Fibroblast of skin of right quadriceps (primary cell): ENCODE measurements around the gene CHRDL2.

ENCODE experiments used
- DNase-seq: peaks from one replicate; pipeline ENCODE4 v3.0.0-alpha.2; 2013

The CHRDL2 gene

DNA sequence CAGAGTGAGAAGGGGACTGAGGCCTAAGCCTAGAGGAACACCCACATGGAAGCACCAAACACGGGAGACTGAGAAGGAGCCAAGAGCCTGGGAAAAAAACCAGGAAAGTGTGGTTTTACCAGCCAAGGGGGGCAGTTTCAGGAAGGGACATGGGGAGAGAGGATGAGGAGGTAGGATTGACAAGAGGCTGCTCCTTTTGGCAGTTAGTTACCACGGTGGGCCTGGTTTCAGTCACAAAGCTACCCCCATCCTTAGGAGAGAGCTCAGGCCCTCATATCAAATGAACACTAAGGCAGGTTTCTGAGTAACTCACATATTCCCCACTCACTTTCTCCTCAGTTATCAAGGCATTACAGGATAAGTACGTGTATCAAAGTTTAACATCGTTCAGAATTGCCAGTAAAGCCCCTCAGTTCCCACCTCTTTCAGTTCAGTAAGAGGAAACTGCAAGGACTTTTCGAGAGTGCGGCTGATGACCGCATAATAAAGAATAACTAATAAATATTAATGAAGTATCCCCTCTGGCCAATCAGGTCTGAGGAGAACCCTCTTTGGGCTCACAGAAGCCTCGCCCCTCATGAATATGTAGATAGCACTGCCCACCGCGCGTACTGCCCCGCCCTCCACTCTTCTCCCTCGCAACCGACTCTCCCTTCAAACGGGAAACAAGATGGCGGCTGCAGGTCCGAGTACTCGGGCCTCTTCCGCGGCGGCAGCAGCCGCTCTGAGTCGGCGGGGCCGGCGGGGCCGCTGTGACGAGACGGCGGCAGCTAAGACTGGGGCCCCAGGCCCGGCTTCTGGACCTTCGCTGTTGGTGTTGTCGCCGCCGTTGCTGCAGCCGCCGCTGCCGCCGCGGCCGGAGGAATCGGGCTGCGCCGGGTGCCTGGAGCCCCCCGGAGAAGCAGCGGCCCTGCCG is 17.2 kb upstream of the CHRDL2 start, which contains the start of gene RNF169:
RNF169 (plus strand) TSS at position 639 of the 916 bp plus-strand sequence; CDS start at position 671, 32 bp downstream.
- DNase-seq: peak; percentile 95

DNA sequence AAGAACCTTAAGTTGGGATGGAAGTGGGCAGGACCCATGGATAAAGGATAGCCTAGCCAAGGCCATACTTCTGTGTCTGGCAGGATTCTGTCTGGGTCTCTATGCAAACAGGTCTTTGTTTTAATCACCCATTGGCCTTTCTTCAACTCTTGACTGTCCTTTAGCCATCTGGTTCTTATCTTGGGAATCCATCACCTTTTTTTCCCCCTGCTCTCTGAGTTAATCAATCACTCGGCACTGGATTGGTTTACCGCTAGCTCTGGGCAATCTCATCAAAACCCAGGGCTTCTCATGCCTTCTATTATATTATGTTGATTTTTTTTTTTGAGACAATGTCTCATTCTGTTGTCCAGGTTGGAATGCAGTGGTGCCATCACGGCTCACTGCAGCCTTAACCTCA is 15.6 kb upstream of the CHRDL2 start:
- DNase-seq: no peak

DNA sequence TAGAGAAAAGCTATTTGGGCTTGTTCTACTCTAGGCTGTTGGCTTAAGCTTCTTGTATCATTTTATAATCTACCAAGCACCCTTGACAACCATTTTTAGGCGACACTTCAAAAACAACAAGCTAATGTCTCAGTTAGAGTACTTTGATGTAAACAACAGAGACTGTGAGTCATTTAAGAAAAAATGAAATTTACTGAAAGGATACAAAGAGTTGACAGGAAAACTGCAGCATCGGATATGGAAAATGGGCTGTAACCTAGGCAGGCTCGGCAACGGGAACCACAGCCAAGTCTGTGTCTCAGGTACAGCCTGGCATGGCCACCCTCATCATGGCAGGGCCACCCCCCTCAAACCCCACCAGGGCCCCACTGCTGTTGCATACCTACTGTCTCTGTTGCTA is 13.1 kb upstream of the CHRDL2 start:
- no peak for DNase-seq

DNA sequence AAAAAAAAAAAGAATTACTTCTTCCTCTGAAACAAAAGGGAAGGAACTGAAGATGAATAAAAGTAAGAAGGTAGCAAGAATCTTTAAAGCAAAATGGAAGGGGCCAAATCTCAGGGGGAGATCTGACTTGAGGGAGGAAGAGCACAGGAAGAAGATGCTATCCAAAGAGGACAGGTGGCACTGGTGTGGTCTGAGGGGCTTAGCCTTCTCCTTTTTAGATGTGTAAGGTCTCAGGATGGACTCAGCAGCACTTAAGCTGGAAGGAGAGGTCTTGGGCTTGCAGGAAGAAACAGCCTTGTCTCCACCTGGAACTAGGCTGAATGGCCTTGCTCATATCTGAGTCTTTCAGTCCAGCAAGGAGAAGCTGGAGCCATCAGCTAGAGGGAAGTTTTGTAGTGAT is 12.4 kb upstream of the CHRDL2 start:
- DNase-seq: no peak

DNA sequence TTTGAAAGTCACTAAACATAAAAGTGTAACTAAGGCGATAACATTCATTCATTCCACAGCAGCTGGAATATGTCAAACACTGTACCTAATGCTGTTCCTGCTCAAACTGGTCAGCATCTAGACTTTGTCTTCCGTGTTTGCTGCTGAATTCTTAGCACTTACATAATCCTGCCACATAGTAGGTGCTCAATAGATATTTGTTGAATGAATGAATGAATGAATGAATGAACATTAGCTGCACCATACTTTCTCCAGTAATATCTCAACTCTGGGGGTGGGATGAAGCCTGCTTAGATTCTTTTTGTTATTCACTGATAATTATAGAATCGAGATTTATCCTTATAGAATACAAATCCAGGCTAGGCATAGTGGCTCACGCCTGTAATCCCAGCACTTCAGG is 10.8 kb upstream of the CHRDL2 start:
- DNase-seq: no peak

DNA sequence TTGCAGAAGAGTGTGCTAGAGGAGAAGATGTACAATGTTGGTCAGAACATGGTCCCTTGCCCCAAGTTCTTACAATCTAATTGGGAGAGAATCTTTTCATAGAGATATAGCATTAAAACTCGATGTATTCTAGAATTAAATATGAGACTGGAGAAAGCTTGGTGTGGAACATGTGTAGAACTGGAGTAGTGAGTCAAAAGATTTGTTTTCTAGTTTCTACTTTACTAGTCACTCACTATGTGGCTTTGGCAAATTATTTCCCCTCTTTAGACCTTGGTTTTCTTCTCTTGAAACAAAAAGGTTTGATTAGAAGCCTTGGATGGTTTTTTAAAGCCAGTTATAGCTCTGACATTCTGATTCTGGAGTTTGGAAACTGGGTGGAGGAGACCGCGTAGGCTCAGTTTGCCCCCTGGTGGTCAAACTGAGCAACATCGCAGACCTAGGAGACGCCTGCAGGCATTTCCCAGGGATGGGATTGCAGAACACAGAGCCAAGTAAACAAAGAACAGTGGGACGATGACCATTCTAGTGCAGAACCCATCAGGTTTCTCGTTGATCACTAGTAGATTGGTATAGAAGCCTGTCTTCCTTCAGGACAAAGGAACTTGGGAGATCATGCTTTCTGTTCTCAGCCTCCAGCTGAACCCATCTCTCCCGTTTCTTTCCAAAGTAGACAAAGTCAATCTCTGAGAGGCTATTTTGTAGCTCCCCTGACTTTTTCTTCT is 8.5 kb upstream of the CHRDL2 start:
- peak; percentile 56 for DNase-seq

DNA sequence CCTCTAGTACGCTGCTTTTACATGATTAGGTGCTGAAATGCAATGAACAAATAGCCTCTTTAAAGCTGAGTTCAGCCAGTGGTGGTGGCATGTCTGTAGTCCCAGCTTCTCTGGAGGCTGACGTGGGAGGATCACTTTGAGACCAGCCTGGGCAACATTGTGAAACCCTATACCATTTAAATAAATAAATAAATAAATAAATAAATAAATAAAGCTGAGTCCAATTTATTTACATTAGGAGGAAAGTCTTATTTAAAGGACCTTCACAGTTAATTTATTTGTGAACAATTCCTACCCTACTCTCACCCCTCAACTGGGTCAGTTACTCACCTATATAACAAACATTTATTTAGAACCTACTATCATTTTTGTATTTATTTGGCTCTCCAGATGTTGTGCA is 4.8 kb upstream of the CHRDL2 start:
- no peak for DNase-seq

DNA sequence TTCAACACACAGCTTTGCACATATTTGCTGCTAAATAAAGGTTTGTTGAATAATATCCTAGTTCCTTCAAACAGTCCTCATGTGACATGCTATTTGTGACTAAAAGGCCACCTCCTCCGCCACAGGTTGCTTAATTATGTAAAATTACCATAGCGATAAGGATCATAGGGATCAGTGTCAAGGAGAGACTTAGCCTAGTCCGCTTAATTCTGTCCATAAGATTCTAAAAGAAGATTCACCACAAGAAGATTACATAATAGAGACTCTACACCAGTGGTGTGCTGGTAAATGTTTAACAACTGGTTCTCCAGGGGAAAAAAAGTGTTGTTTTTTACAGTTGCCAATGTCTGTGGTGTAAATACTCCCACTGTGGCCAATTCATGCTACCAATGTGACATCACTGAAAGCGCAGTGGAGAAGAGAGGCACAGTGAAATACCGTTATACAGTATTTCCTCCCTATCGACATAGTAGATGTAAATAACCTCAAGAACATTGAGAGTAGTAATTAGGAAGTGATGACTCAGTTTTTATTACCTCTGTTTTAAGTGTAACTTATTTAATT is 4.2 kb upstream of the CHRDL2 start:
- no peak for DNase-seq

DNA sequence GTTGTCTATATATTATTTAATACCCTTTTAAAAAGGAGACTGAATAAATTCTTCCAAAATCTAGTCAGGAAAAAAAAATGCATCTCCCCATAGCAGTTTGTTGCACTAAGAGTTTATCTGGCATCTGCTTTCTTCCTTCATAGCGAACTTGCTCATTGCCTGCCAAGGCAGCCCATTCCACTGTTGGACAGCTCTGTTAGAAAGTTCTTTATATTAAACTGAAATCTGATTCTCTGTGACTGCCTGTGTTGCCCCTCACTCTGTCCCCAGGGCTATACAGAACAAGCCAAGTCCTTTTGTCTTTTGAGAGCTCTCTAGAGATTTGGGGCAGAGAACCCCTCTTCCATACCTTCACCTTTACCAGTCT is 3.3 kb upstream of the CHRDL2 start:
- DNase-seq: no peak

DNA sequence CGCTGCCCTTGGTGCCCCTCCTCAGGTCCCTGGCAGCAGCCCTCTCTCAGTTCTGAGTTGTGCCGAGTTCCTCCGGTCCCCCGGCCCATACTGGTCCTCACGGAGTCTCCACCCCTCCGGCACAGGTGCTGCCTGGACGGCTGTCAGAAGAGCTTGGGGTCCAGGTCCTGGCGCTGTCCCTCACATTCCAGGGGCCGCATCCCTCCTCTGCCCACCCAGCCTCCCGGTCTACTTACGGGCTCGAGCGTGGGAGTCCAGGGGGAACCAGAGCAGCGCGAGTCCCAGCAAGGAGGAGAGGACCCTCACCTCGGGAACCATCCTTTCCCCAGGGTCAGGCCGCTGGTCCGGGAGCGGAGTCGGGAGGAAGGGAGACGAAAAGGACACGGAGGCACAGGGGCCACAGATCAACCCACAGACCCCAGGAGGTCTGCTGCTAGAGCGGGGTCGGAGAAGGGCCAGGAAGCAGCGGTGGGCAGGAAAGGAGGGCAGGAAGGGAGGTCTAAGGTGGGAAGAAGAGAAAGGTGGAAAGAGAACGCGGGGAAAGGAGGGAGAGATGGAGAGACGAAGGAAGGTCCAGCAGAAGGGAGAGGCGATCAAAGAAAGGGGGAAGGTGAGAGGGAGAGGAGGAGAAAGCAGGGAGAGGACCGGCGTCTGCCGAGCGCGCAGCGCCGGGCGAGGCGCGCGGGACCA is 510 bp downstream of the CHRDL2 start:
- DNase-seq: no peak

DNA sequence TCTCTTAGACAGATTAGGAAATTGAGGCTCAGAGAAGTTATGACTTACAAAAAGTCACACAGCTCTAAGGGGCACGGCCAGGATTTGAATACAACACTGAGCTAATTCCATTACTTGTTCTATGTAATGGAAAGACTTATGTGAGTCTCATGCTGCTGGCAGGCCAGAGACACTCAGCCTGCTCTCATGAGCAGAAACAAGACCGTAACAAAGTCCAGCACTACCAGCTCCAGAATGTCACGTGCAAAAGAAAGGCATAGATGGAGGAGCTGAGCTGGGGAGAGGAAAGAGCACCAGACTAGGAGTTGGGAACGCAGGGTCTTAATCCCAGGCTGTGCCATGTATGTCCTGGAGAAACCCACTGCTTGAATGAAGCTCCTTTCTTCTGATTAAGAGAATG is 1.8 kb downstream of the CHRDL2 start:
- no peak for DNase-seq

DNA sequence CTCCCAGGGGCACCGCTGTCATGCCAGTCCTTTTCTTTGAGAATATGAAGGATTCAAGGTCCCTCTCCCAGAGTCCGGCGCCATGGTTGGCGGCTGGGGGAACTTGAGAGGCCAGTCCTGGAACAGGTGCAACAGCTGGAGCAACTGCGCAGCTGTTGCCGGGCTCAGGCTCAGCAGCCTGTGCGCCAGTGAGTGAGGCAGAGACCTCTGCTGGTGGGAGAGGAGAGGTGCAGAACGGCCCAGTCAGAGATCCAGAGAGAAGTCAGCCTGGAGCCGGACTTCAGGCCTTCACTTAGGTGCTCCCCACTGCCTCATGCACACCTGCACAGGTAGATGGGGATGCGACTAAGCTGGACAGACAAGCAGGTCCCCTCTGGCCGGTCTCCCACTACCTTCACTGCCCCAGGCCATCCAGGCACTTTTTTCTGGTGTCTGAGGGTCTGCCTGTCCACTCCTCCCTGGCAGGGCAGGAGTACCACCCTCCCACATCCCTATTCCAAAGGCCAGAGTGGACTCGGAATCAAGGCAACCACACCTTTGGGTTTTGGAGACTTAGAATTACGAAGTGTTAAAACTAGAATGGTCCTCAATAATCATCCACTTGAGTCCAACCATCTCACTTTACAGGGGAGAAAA is 4.6 kb downstream of the CHRDL2 start:
- peak; percentile 57 for DNase-seq

DNA sequence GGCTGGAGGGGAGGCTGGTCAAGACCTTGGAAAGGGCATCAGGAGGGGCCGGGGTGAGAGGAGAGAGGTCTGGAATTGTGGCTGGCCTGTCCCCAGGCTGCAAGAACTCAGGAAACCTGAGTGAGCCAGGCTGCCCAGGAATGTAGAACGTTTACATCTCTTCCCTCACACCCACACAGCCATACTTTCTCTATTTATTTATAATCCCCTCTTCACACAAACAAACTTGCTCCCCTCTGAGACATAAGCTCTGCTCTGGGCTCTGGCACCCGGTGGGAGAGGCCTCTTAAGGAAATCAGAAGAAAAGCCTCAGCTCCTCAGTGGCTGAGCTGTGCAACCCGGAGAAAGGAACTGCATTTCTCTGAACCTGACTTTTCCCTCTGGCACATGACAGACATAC is 5.5 kb downstream of the CHRDL2 start:
- DNase-seq: no peak

DNA sequence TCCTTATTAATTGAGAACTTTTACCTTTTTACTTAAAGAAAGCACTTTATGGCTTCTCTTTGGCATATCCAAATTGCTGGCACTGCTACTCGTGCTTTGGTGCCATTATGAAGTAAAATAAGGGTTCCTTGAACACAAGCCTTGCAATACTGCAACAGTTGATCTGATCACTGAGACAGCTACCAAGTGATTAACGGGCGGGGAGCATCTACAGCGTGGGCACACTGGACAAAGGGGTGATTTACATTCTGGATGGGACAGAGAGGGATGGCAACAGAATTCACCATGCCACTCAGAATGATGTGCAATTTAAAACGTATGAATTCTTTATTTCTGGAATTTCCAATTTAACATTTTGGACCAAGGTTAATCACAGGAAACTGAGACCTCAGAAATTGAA is 7.7 kb downstream of the CHRDL2 start:
- no peak for DNase-seq

DNA sequence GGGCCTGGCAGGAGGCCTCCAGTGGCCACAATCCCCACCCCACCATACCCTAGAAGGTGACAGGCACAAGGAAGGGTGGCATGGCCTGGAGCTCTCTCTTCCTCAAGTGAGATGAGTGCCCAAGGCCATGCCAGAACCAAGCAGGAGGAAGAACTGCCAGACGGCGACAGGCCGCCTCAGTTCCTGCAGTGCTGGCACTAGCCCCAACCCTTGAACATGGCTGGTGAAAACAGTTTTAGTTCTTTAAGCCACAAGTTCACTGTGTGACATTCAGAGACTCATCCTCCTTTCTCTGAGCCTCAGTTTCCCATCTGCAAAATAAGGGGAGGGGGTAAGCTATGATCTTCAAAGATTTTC is 9.8 kb downstream of the CHRDL2 start:
- no peak for DNase-seq

DNA sequence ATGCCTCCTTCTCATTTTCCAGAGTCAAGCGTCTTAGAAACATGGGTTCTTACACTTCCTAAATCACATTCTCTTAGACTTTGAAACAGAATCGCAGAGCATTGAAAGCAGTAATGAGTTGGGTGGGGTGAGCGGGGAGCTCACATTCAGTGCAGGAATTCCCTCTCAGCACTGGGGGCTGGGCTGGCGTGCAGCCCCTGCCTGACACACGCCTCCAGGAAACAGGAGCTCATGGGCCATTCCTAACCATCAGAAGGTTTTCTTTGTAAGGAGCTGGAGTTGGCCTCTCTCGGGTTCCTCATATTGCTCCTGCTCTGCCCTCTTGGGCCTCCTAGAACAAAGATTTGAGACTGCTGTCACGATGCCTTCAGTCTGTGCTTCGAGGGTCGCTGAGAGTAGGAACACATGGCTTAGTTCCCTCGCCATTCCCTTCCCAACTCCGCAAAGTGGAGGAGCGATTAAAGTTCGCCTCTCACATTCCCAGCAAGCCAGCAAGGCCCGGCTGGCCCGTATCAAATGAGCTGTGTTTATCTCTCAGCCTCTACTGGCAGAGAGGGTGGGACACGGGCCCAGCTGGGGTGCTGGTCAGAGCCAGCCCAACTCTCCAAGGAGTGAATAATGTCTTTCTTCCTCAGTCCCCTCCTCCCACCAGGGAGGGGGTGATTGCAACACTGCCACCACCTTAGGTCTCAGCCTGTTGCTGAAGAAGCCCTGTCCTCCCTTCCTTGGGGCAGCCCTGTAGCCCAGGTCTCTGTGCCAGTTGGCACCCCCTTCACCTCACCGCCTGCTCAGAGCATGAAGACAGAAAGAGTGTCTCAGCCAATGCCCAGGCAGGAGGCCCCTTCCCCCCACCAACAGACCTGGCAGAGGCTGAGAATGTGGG is 10.4 kb downstream of the CHRDL2 start:
- DNase-seq: peak; percentile 14

DNA sequence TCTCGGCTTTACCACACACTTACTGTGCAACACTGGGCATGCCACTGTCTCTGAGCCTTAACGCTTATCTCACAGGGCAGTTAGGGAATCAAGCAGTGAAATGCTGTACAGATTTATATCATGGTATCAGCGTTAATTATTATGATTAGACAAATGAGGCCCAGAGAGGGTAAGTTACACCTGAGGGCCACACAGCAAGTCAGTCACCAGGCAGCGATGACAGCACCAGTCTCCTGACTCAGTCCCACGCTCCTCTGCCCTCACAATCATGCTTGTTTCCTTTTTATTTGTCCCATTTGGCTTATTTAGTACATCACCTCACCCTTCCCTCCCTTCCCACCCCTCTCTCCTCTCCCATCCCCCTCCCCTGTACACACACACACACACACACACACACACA is 12.2 kb downstream of the CHRDL2 start:
- DNase-seq: no peak

DNA sequence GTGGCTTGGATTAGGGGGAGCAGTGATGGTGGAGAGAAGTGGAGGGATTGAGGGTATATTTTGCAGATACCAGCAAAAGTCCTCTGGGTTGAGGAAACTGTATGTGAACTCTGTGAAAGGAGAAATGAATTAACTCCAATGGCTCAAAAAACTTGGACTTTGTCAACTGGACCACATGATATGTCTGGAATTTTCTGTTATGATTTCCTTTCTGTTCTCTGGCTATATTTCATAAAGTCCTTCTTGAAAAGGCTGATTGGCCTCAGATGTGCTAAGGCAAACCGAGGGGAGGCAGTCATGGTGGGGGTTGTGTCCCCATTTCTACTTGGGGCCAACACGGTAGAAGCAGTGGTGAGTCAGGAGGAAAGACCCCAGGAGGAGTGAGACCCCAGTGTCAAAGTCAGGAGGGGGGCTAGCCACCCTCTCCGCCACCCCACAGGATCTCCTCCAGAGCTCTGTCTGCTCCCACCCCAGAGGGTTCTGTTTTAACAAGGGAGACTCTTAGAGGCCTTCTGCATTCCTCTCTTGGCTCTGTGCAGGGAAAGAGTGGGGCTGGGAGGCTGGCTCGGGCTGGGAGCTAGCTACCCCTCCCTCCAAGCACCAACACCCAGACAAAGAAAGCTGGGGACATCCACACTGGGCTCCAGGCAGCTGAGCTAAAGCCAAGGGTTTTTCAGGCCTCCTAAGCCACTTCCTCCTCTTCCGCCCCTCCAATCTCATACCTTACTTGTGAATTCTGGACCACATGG is 13.8 kb downstream of the CHRDL2 start:
- no peak for DNase-seq

DNA sequence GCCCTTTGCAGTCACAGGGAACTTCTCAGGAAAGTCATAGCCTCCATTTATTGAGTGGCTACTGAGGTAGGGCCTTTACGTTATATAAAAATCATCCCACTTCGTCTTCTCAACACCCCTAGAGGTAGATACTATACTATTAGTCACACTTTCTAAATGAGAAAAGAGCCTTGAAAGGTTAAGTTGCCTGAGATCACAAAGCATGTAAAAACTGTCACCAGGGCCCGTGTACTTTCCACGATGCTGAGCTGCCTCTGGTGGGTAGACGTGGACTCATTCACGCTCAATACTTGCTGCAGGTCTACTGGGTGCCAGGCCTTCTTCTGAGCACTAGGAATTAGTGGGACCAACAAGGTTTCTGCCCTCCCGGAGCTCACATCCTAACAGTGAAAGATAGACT is 16.3 kb downstream of the CHRDL2 start:
- DNase-seq: no peak

DNA sequence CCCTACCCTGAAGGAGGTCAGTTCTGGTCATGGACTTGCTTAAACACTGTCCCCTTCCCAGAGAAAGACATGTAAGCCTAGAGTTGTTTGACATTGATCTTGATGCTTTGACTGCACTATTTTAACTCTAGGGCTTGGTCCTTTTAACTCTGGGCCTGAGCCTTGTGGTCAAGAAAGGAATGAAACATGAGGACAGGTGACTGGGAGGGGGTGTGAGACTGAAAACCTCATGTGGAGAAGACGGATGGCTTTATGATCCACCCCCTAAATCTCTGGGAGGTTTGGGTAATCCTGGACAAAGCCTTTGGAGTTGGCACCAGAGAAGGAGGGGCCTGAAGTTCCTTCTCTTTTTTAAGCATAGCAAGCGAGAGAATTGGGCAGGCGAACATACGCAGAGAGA is 17.5 kb downstream of the CHRDL2 start:
- no peak for DNase-seq

DNA sequence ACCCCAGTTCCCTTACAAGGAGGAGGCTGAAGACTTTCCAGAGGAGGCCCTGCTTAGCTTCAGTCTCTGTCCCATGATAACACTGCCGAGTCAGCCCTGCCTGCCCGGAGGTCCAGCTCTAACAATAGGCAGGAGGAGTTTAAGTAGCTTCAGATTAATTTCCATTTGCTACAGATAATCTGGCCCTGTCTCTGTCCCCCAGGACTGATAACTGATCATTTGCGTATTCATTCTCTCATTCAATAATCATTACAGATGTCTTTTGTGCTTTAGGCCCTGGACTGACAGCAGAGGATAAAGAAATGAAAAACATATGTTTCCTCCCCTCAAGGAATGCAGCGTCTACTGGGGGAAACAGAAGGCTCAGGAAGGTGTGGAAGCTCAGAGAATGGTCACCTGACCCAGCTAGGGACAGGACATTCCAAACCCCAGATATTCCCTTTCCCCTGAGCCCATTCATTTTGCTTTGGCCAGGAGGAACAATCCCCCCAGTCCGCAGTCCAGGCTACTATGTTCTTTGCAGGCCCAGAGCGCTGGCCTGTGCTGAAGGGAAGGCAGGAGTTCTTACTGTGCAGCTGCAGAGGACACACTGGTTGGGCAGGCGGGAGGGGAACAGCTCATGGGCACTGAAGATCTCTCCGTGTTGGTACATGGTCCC is 20.8 kb downstream of the CHRDL2 start:
- DNase-seq: peak; percentile 55
